ENCODE data around the gene NHERF2.

The NHERF2 gene

DNA sequence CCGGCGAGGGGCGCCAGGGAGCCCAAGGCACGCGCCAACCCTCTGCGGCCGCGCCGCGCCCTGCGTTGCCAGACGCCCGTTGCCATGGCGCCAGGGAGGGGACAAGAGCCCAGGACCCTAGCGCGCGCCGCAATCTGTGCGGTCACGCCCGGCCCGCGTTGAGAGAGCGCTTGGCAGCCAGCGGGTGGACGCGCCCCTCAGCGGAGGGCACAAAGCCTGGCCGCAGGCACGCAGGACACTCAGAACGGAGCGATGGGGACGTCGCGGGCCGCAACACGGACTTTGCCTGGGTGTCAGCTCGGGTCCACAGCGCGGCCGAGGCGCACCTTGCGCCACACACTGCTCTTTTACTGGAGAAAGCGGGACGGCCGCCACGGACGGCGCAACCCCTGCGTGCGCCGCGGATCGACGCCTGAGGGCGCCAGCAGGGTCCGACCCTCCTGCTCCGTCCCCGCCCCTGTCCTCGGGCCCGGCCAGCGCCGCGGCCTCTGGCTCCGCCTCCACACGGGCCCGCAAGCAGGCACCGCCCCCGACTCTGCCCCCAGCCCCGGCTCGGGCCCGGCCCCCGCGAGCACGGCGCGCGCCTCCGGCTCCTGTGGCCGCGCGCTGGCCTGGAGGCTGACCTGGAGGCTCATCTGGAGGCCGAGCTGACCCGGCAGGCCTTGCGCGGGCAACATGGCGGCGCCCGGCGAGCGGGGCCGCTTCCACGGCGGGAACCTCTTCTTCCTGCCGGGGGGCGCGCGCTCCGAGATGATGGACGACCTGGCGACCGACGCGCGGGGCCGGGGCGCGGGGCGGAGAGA lies 43.0 kb upstream of the NHERF2 start, which contains the start of gene GFER:
Gene GFER, plus strand, starts transcription at position 650 of the 803 bp plus-strand sequence. Its CDS starts 26 bp downstream, at position 676.
- under 1% methylated on average over 109 of the region's 109 CpGs for WGBS
- H3K27ac ChIP-seq (ENCODE audit: low read depth, low read length): peak within 1 kb of the TSS; percentile 81
- peaks cover 5% of the 10 kb centered on the region for H3K4me1 ChIP-seq (ENCODE audit: insufficient read depth, low read length)

DNA sequence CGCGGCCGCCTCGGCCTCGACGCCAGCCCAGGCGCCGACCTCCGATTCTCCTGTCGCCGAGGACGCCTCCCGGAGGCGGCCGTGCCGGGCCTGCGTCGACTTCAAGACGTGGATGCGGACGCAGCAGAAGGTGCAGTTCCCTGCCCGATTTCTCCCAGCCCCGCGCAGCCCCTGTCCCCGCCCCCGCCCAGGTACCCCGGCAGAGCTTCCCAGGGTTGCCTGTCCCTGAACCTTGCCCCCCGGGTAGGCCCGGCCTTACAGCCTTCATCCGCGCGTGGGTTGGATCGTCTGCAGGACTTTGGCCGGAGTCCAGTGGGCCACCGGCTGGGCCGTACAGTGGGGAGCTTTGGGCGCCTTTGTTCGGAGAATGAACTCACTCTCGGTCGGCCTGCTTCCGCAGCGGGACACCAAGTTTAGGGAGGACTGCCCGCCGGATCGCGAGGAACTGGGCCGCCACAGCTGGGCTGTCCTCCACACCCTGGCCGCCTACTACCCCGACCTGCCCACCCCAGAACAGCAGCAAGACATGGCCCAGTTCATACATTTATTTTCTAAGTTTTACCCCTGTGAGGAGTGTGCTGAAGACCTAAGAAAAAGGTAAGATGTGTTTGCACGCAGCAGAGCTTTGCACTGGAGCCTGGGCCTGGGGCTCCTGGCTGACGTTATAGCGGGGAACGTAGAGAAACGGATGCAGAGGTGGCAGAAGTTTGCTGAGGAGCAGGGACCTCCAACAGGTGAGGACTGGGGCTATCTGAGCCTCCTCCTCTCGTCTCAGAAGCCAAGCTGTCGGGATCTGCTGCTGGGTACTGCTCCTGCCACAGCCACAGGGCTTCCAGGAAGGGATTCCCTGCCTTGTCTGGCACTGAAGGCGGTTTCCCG lies 42.1 kb upstream of the NHERF2 start:
- peak overlapping the region; percentile 81 for H3K27ac ChIP-seq (ENCODE audit: low read depth, low read length)
- 8% methylated on average over 58 of the region's 58 CpGs for WGBS
- peak overlapping the region; percentile 92 for H3K9ac ChIP-seq (ENCODE audit: low read depth, low read length)
- peaks cover 13% of the 10 kb centered on the region for H3K36me3 ChIP-seq (ENCODE audit: insufficient read depth, low read length)
- peak overlapping the region; percentile 74 for H3K4me3 ChIP-seq (ENCODE audit: low read length)
- H3K4me1 ChIP-seq (ENCODE audit: insufficient read depth, low read length): peaks cover 9% of the 10 kb centered on the region
- H3K9me3 ChIP-seq (ENCODE audit: insufficient read depth, low read depth, low read length): no peaks in the 10 kb centered on the region
- peaks cover 54% of the 10 kb centered on the region for H3K27me3 ChIP-seq (ENCODE audit: insufficient read depth, low read length)

More for the DNA sequence above, 43.0 kb upstream of the NHERF2 start, which contains the start of gene GFER:
- peak within 1 kb of the TSS; percentile 92 for H3K9ac ChIP-seq (ENCODE audit: low read depth, low read length)
- H3K27me3 ChIP-seq (ENCODE audit: insufficient read depth, low read length): peaks cover 53% of the 10 kb centered on the region
- peaks cover 13% of the 10 kb centered on the region for H3K36me3 ChIP-seq (ENCODE audit: insufficient read depth, low read length)
- H3K9me3 ChIP-seq (ENCODE audit: insufficient read depth, low read depth, low read length): no peaks in the 10 kb centered on the region
- H3K4me3 ChIP-seq (ENCODE audit: low read length): peak within 1 kb of the TSS; percentile 74

DNA sequence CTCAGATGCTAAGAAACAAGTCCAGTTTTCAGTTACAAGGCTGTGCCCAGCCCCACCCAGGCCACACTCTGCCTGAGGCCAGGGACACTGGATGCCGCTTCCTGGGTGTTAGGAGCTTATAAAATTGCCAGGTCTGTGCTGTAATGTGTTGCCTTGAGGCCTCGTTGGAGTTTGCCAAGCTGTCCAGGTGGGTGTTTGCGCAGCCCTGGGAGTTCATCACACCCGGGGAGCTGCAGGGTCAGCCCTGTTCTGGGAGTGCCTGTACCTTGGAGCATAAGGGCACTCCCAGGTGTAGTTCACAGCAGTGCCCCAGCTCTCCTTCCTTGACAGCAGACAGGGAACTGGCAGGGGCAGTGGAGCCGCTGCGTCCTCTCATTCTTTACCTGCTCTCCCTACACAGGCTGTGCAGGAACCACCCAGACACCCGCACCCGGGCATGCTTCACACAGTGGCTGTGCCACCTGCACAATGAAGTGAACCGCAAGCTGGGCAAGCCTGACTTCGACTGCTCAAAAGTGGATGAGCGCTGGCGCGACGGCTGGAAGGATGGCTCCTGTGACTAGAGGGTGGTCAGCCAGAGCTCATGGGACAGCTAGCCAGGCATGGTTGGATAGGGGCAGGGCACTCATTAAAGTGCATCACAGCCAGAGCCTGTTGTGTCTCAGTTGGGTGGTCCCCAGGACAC lies 41.1 kb upstream of the NHERF2 start:
- WGBS: 94% methylated on average over 14 of the region's 14 CpGs
- Histone ChIP-seq H3K36me3 (ENCODE audit: insufficient read depth, low read length) (peaks cover 13% of the 10 kb centered on the region), H3K4me1 (ENCODE audit: insufficient read depth, low read length) (peaks cover 9% of the 10 kb centered on the region), H3K27ac (ENCODE audit: low read depth, low read length) (no peak overlapping the region), H3K9me3 (ENCODE audit: insufficient read depth, low read depth, low read length) (no peaks in the 10 kb centered on the region), H3K27me3 (ENCODE audit: insufficient read depth, low read length) (peaks cover 49% of the 10 kb centered on the region), H3K4me3 (ENCODE audit: low read length) (peak overlapping the region; percentile 74; the same call in 1 of the 2 replicates), H3K9ac (ENCODE audit: low read depth, low read length) (no peak overlapping the region)

DNA sequence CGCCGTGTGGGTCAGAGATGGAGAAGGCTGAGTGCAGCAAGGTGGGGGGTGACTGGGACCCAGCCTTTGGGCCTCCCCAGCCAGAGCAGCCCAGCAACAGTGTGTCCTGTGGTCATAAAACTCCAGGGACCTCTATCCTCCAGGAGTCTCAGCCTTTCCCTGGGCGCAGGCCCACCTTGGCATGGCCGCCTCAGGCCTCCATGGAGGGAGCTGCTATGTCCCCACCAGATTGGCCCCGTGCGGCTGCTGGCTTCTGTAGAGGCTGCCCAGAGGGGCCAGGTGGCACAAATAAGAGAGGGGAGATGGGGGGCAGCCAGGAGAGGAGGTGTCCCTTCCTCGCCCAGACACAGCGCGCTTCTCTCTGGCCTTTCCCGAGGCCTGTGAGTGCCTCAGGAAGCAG lies 39.5 kb upstream of the NHERF2 start:
- H3K9ac ChIP-seq (ENCODE audit: low read depth, low read length): no peak overlapping the region
- no peak overlapping the region for H3K27ac ChIP-seq (ENCODE audit: low read depth, low read length)
- no peaks in the 10 kb centered on the region for H3K9me3 ChIP-seq (ENCODE audit: insufficient read depth, low read depth, low read length)
- no peak overlapping the region for H3K4me3 ChIP-seq (ENCODE audit: low read length)
- WGBS: 94% methylated on average over 10 of the region's 10 CpGs
- H3K27me3 ChIP-seq (ENCODE audit: insufficient read depth, low read length): peaks cover 46% of the 10 kb centered on the region
- peaks cover 13% of the 10 kb centered on the region for H3K36me3 ChIP-seq (ENCODE audit: insufficient read depth, low read length)
- peaks cover 4% of the 10 kb centered on the region; the same call in 1 of the 2 replicates for H3K4me1 ChIP-seq (ENCODE audit: insufficient read depth, low read length)

DNA sequence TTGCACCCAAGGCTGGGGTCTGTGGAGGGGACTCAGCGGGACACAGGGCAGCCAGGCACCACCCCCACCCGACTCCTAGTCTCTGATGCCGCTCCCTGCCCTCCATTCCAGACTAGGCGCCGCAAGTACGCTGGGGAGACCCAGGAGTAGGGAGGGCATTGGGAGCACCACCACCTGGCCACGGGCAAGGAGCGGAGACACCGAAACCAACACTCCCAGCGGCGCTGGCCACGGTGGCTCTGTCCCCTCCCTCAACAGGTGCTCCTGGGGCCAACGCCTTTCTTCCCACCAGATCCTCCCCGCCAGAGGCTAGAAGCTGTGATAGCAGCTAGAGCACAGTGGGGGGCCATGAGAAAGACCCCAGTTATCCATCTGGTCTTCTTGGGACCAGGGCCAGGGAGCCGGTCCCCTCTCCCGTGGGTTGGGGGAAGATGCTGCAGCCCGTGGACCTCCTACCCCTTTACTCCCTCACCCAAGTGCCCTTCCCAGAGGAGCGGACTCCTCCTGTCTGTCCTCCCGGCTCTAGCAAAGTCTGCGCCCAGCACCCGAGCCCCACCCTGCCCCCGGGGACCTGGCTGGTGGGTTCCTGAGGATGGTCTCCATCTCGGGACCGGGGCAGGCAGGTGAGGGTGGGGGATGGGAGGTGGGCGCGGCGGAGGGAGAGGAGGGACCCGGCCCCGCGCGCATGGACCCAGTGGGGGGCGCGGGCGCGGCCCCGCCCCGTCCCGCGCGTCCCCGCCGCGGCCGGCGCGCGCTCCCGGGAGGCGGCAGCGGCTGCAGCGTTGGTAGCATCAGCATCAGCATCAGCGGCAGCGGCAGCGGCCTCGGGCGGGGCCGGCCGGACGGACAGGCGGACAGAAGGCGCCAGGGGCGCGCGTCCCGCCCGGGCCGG lies 37.2 kb upstream of the NHERF2 start, which contains the start of gene SYNGR3:
Gene SYNGR3, plus strand, starts transcription at position 762 of the 892 bp plus-strand sequence. CDS start 133 bp downstream, outside the sequence.
- peak within 1 kb of the TSS; percentile 73 for H3K4me3 ChIP-seq (ENCODE audit: low read length)
- peaks cover 39% of the 10 kb centered on the region for H3K27me3 ChIP-seq (ENCODE audit: insufficient read depth, low read length)
- no peaks in the 10 kb centered on the region for H3K9me3 ChIP-seq (ENCODE audit: insufficient read depth, low read depth, low read length)
- peak within 1 kb of the TSS; percentile 58 for H3K9ac ChIP-seq (ENCODE audit: low read depth, low read length)
- WGBS: 7% methylated on average over 65 of the region's 67 CpGs
- H3K4me1 ChIP-seq (ENCODE audit: insufficient read depth, low read length): peaks cover 4% of the 10 kb centered on the region; the same call in 1 of the 2 replicates
- H3K27ac ChIP-seq (ENCODE audit: low read depth, low read length): peak within 1 kb of the TSS; percentile 48; the same call in 1 of the 2 replicates
- H3K36me3 ChIP-seq (ENCODE audit: insufficient read depth, low read length): peaks cover 13% of the 10 kb centered on the region

DNA sequence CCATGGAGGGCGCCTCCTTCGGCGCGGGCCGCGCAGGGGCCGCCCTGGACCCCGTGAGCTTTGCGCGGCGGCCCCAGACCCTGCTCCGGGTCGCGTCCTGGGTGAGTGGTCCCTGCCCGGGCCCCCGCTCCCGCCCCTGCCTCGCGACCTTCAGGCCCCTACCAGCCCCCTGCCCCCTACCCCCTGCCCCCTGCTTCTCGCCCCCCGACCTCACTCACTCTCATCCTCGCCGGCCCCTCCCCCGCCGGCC lies 36.7 kb upstream of the NHERF2 start:
- H3K4me1 ChIP-seq (ENCODE audit: insufficient read depth, low read length): peaks cover 4% of the 10 kb centered on the region; the same call in 1 of the 2 replicates
- 1% methylated on average over 19 of the region's 25 CpGs for WGBS
- H3K36me3 ChIP-seq (ENCODE audit: insufficient read depth, low read length): peaks cover 13% of the 10 kb centered on the region
- H3K27ac ChIP-seq (ENCODE audit: low read depth, low read length): no peak overlapping the region
- peak overlapping the region; percentile 73 for H3K4me3 ChIP-seq (ENCODE audit: low read length)
- no peaks in the 10 kb centered on the region for H3K9me3 ChIP-seq (ENCODE audit: insufficient read depth, low read depth, low read length)
- H3K9ac ChIP-seq (ENCODE audit: low read depth, low read length): no peak overlapping the region
- H3K27me3 ChIP-seq (ENCODE audit: insufficient read depth, low read length): peaks cover 39% of the 10 kb centered on the region

DNA sequence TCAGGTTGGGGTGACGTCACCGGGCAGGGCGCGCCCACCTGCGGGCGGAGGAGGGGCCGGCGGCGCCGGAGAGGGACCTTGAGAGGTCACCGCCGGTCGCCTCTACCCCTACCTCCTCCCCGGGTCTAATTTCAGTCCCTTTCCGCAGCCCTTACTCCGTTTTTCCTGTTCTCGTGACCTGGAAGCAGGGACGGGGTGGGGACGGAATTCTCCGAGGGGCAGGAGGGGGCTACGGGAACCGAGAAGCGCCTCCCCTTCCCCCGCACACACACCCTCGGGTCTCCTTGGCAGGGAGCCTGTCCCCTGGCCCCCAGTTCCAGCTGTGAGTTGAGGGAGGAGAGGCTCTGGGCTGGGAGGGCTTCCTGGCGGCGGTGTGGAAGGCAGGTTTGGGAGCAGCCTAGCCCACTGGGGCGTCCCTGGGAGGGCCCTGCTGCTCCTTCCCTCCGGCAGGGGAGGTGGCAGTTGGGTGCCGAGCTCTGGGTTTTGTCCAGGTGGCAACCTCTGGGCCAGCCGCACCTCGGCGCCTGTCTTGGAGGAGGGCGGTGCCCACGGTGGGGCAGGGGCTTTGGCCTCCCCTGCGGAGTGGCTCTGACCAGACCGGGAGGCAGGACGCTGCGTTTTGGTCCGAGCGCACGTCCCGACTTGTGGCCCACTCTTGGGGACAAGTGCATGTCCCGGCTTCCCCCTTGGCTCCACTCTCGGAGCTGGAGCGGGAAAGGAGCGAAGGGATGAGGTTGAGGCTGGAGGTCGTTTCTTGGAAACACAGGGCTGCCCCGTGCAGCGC lies 36.2 kb upstream of the NHERF2 start:
- H3K36me3 ChIP-seq (ENCODE audit: insufficient read depth, low read length): peaks cover 12% of the 10 kb centered on the region
- H3K4me1 ChIP-seq (ENCODE audit: insufficient read depth, low read length): peaks cover 4% of the 10 kb centered on the region; the same call in 1 of the 2 replicates
- 1% methylated on average over 45 of the region's 50 CpGs for WGBS
- H3K4me3 ChIP-seq (ENCODE audit: low read length): peak overlapping the region; percentile 73
- H3K9me3 ChIP-seq (ENCODE audit: insufficient read depth, low read depth, low read length): no peaks in the 10 kb centered on the region
- peak overlapping the region; percentile 48; the same call in 1 of the 2 replicates for H3K27ac ChIP-seq (ENCODE audit: low read depth, low read length)
- H3K9ac ChIP-seq (ENCODE audit: low read depth, low read length): peak overlapping the region; percentile 58
- H3K27me3 ChIP-seq (ENCODE audit: insufficient read depth, low read length): peaks cover 39% of the 10 kb centered on the region

DNA sequence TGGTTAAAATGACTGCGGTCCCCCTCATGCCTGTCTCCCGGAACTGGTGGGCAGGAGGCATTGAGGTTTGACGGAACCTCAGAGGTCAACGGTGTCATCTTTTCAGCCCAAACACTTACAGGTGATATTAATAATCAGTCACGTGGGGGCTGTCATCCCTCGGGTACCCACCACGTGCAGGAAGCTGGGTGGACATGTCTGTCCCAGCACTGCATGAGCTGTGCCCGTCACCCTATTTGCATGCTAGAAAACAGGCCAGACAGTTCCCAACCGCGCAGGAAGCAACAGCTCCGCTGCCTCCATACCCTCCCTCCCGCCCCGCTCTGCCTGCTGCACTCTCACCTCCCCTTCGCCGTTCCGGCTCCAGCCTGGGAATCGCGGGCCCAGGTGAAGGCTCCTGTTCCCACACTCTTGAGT lies 35.6 kb upstream of the NHERF2 start:
- no peaks in the 10 kb centered on the region for H3K9me3 ChIP-seq (ENCODE audit: insufficient read depth, low read depth, low read length)
- no peak overlapping the region for H3K27ac ChIP-seq (ENCODE audit: low read depth, low read length)
- WGBS: 9% methylated on average over 18 of the region's 18 CpGs
- peaks cover 4% of the 10 kb centered on the region; the same call in 1 of the 2 replicates for H3K4me1 ChIP-seq (ENCODE audit: insufficient read depth, low read length)
- peak overlapping the region; percentile 73 for H3K4me3 ChIP-seq (ENCODE audit: low read length)
- H3K27me3 ChIP-seq (ENCODE audit: insufficient read depth, low read length): peaks cover 39% of the 10 kb centered on the region
- no peak overlapping the region for H3K9ac ChIP-seq (ENCODE audit: low read depth, low read length)
- H3K36me3 ChIP-seq (ENCODE audit: insufficient read depth, low read length): peaks cover 6% of the 10 kb centered on the region

DNA sequence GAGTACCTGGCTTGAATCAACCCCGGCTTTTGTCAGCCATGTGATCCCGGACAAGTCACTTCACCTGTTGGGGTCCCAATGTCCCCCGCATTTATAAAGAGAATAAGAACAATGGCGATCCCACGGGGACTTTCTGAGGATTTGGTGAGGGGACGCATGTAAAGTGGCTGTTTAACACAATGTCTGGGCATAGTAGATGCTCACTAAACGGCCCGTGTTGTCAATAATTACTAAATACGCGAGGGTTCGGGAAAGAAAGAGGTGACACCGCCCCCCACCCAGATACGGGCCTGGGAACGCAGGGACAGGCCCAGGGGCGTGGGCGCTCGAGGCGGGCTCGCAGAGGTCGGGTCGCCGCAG lies 35.1 kb upstream of the NHERF2 start:
- Histone ChIP-seq H3K27me3 (ENCODE audit: insufficient read depth, low read length) (peaks cover 39% of the 10 kb centered on the region), H3K9me3 (ENCODE audit: insufficient read depth, low read depth, low read length) (no peaks in the 10 kb centered on the region), H3K27ac (ENCODE audit: low read depth, low read length) (no peak overlapping the region), H3K9ac (ENCODE audit: low read depth, low read length) (no peak overlapping the region), H3K4me3 (ENCODE audit: low read length) (peak overlapping the region; percentile 56), H3K4me1 (ENCODE audit: insufficient read depth, low read length) (peaks cover 4% of the 10 kb centered on the region; the same call in 1 of the 2 replicates), H3K36me3 (ENCODE audit: insufficient read depth, low read length) (peaks cover 2% of the 10 kb centered on the region; the same call in 1 of the 2 replicates)
- WGBS: 17% methylated on average over 22 of the region's 22 CpGs

Data from HUES64 (cell line).